GM18861 (cell line): ENCODE measurements around the gene SAP30.
A peak's percentile ranks its signal among the peaks of the same experiment; 100 is the strongest.

ENCODE experiments used
- ATAC-seq: cut with Tn5 transposase; IDR thresholded peaks from one replicate; pipeline ENCODE4 v1.9.1; 2021; ENCODE audit not compliant: unreplicated experiment

Gene SAP30

GRCh38 chr4:173365359-173365996 lies 5.3 kb upstream of the SAP30 start:
- ATAC-seq: no peak

- ATAC-seq: peak; percentile 32
Observed at GRCh38 chr4:173367285-173367684, 3.5 kb upstream of the SAP30 start.

- no peak for ATAC-seq
Observed at GRCh38 chr4:173367946-173368345, 2.8 kb upstream of the SAP30 start.

GRCh38 chr4:173370130-173370476 lies 651 bp upstream of the SAP30 start:
- no peak for ATAC-seq

- ATAC-seq: peak; percentile 11
Observed at GRCh38 chr4:173371292-173372192, 788 bp downstream of the SAP30 start.

GRCh38 chr4:173374588-173374987 lies 3.8 kb downstream of the SAP30 start:
- ATAC-seq: no peak

GRCh38 chr4:173379929-173380328 lies 9.2 kb downstream of the SAP30 start:
- no peak for ATAC-seq

- no peak for ATAC-seq
Observed at GRCh38 chr4:173380987-173381386, 10.2 kb downstream of the SAP30 start.

GRCh38 chr4:173381610-173382009 lies 10.9 kb downstream of the SAP30 start:
- ATAC-seq: no peak

- ATAC-seq: no peak
Observed at GRCh38 chr4:173382349-173382748, 11.6 kb downstream of the SAP30 start.

GRCh38 chr4:173386751-173387150 lies 16.0 kb downstream of the SAP30 start:
- ATAC-seq: no peak

GRCh38 chr4:173391701-173392100 lies 20.9 kb downstream of the SAP30 start:
- no peak for ATAC-seq

- no peak for ATAC-seq
Observed at GRCh38 chr4:173397604-173398003, 26.9 kb downstream of the SAP30 start.

- no peak for ATAC-seq
Observed at GRCh38 chr4:173398220-173398619, 27.5 kb downstream of the SAP30 start.

GRCh38 chr4:173398779-173399415 lies 28.1 kb downstream of the SAP30 start, which contains the start of gene SCRG1:
Gene SCRG1, minus strand, starts transcription at chr4:173399116. Its CDS starts 7,702 bp downstream, at chr4:173391414.
- ATAC-seq: no peak

- ATAC-seq: no peak
Observed at GRCh38 chr4:173401063-173401462, 30.3 kb downstream of the SAP30 start.

GRCh38 chr4:173403051-173403450 lies 32.3 kb downstream of the SAP30 start:
- no peak for ATAC-seq

- ATAC-seq: no peak
Observed at GRCh38 chr4:173404296-173404865, 33.6 kb downstream of the SAP30 start.

GRCh38 chr4:173405840-173406606 lies 35.3 kb downstream of the SAP30 start:
- ATAC-seq: no peak

GRCh38 chr4:173410079-173410478 lies 39.3 kb downstream of the SAP30 start:
- ATAC-seq: no peak
